Adrenal gland (tissue), 12 donors: ENCODE data around the gene GNG8. TPM values are rescaled to one million over a fixed set of nuclear protein-coding genes. Genes with fewer than 3 reads are reported as not detected.
A peak's percentile ranks its signal among the peaks of the same experiment; 100 is the strongest.

Experiments used
- DNase-seq, 7 donors: peaks; one replicate each; pipeline ENCODE4 v3.0.0-alpha.2; 2019 to 2020
- H3K27ac ChIP-seq, 5 donors: fragments of 200-600 bp; sonication (generic) in 4 of 5; 1 replicate in 3 of 5; 2 replicates in 2 of 5; pipeline versions ENCODE4 v1.5.1 to v1.8.0; 2016 to 2020; ENCODE audit warnings: mild to moderate bottlenecking in 1 of 5
- H3K27me3 ChIP-seq: fragments of 200-600 bp; 2 replicates; pipeline ENCODE4 v1.8.0; 2021
- H3K36me3 ChIP-seq, 2 donors: fragments of 200-600 bp; replicated peaks in 1 of 2; 1 replicate in 1 of 2; 2 replicates in 1 of 2; pipeline versions ENCODE4 v1.5.1 to v1.8.0; 2018 to 2022
- H3K4me1 ChIP-seq, 2 donors: fragments of 200-600 bp; replicated peaks in 1 of 2; 1 replicate in 1 of 2; 2 replicates in 1 of 2; pipeline versions ENCODE4 v1.5.1 to v1.8.0; 2018 to 2021
- H3K4me3 ChIP-seq, 4 donors: fragments of 200-600 bp; sonication (generic) in 3 of 4; one replicate each; pipeline ENCODE4 v1.5.1; 2016 to 2018
- H3K9me3 ChIP-seq, 3 donors: fragments of 200-600 bp; sonication (generic) in 1 of 3; replicated peaks in 1 of 3; 1 replicate in 2 of 3; 2 replicates in 1 of 3; pipeline versions ENCODE4 v1.5.1 to v1.8.0; 2016 to 2021
- CTCF ChIP-seq, 6 experiments: fragments of 450-650 bp in 4 of 6; fragments of 200-600 bp in 2 of 6; sonication (generic) in 1 of 6; IDR thresholded peaks; 1 replicate in 5 of 6; 2 replicates in 1 of 6; pipeline versions ENCODE4 v1.5.1 to v1.8.0; 2016 to 2021; ENCODE audit warnings: antibody characterized with exemption in 6 of 6, mild to moderate bottlenecking in 2 of 6, moderate library complexity in 1 of 6
- POLR2A ChIP-seq, 2 donors: fragments of 450-650 bp; IDR thresholded peaks; one replicate each; pipeline ENCODE4 v1.6.1; 2017; ENCODE audit warnings: antibody characterized with exemption in 2 of 2, mild to moderate bottlenecking in 2 of 2, moderate library complexity in 1 of 2
- WGBS, 4 donors: extraction: QIAGEN DNeasy Blood & Tissue Kit in 2 of 4; methylation state at CpG; one replicate each; pipeline versions ENCODE4 v1.1.5 to v1.1.7; 2013 to 2017; 5-methylcytosine and 5-hydroxymethylcytosine counted together
- intact Hi-C, 2 donors: fragments of 100-400 bp; cut with DNase I; formaldehyde crosslinking; loops; one replicate each; pipeline versions ENCODE4 v1.14.1 to v1.15.0; 2022 to 2023
- polyA plus RNA-seq, 3 donors: library from polyadenylated mRNA; stranded (reverse); fragments of 200-250 nt in 2 of 3; fragments of 350-450 nt in 1 of 3; fragmentation: Illumina TruSeq in 1 of 3; extraction: RNeasy Lipid Tissue Mini Kit (QIAGEN cat#74804) in 1 of 3; gene quantifications; one replicate each; pipeline ENCODE4 v1.2.3, GENCODE V29; 2013 to 2014
- total RNA-seq, 9 donors: library from RNA; depleted of rRNA in 4 of 9; stranded (reverse); fragments of >200 nt in 4 of 9; fragments of 120-200 nt in 1 of 9; fragmentation: NEBNext Ultra II Directional in 1 of 9; extraction: Animal tissue kit (Norgen Biotek cat#: 25700) in 1 of 9; gene quantifications; one replicate each; pipeline versions ENCODE4 v1.1.0 to v1.2.4, GENCODE V29; 2013 to 2023
- donor health status: healthy with polysubstance abuse.
- donor health status: Bipolar disorder and iron deficiency.
- donor health status: DM: yes; HTN: yes; CAD: no.
- donor health status: DM: no; HTN: no; CAD: no.
- donor health status: DM: no; HTN: no; CAD: no.
- donor health status: DM: yes; HTN: yes; CAD: no.

The GNG8 gene
- total and polyA plus RNA-seq, 12 donors = 3.9 TPM; not detected in 11

GRCh38 chr19:46661735-46662592 is 26.0 kb upstream of the GNG8 start:
- WGBS, 4 donors = 3 to 4% (median 4%) methylated on average over 19 of the region's 19 CpGs
- peak; percentile 80 to 94 (median 89) for DNase-seq

GRCh38 chr19:46661020-46661731 is 25.2 kb upstream of the GNG8 start, which contains the start of gene DACT3:
Gene DACT3 (minus strand): TSS chr19:46661182. CDS start chr19:46661064, 118 bp downstream.
- Histone ChIP-seq H3K9me3 (no peaks in the 10 kb centered on the region), H3K4me1 (peaks cover 12 to 26% of the 10 kb centered on the region in 2 donors), H3K4me3 (peak within 1 kb of the TSS in 2 of 4 donors; percentile 33 to 61), H3K27me3 (no peaks in the 10 kb centered on the region), H3K27ac (peak within 1 kb of the TSS in 4 of 5 donors; percentile 59 to 83 (median 76)), H3K36me3 (no peaks in the 10 kb centered on the region)
- 0 to 3% (median 0%) methylated on average over 7 to 61 of the region's 61 CpGs for WGBS, 4 donors
- DNase-seq = peak; percentile 100
- TF ChIP-seq POLR2A (IDR thresholded peaks at IDR 0.05) = no peak
- TF ChIP-seq CTCF (IDR thresholded peaks at IDR 0.05) = peak in 1 of 6 experiments; percentile 11
- intact Hi-C loops = loop anchor here (5.0 to 10.0 kb wide), 2 partner anchors 49 to 126 kb away; no protein-coding TSS in a partner anchor

More at GRCh38 chr19:46661735-46662592, 26.0 kb upstream of the GNG8 start:
- H3K27ac ChIP-seq = peak overlapping the region in 4 of 5 donors; percentile 59 to 83 (median 76)
- H3K4me1 ChIP-seq = peaks cover 12 to 26% of the 10 kb centered on the region in 2 donors
- intact Hi-C loops = loop anchor here (5.0 to 10.0 kb wide), 2 partner anchors 50 to 127 kb away; no protein-coding TSS in a partner anchor
- H3K27me3 ChIP-seq = no peaks in the 10 kb centered on the region
- H3K9me3 ChIP-seq = no peaks in the 10 kb centered on the region
- H3K4me3 ChIP-seq = peak overlapping the region in 1 of 4 donors; percentile 42
- no peaks in the 10 kb centered on the region for H3K36me3 ChIP-seq
- TF ChIP-seq CTCF (IDR thresholded peaks at IDR 0.05) = peak; percentile 76 to 97 (median 92)
- TF ChIP-seq POLR2A (IDR thresholded peaks at IDR 0.05) = no peak

- WGBS, 4 donors = 0 to 1% (median 1%) methylated on average over 5 to 40 of the region's 40 CpGs; no CpG with 5 or more reads in 1 of the 4 donors
- H3K9me3 ChIP-seq = no peaks in the 10 kb centered on the region
- TF ChIP-seq POLR2A (IDR thresholded peaks at IDR 0.05) (peak in 1 of 2 donors; percentile 22), CTCF (IDR thresholded peaks at IDR 0.05) (no peak)
- DNase-seq = peak in 2 of 7 donors; percentile 32 to 59
- peak overlapping the region in 2 of 4 donors; percentile 33 to 61 for H3K4me3 ChIP-seq
- peaks cover 12 to 26% of the 10 kb centered on the region in 2 donors for H3K4me1 ChIP-seq
- no peaks in the 10 kb centered on the region for H3K36me3 ChIP-seq
- no peaks in the 10 kb centered on the region for H3K27me3 ChIP-seq
- peak overlapping the region in 2 of 5 donors; percentile 59 to 68 for H3K27ac ChIP-seq
- intact Hi-C loops = loop anchor here (5.0 to 10.0 kb wide), 2 partner anchors 48 to 126 kb away; no protein-coding TSS in a partner anchor
These were observed 24.6 kb upstream of the GNG8 start for GRCh38 chr19:46660551-46661019.
